Endothelial cell of umbilical vein (primary cell): ENCODE measurements around the gene CLSTN2. TPM values are rescaled to one million over a fixed set of nuclear protein-coding genes. Genes with fewer than 3 reads are reported as not detected.

ENCODE experiments used
- BruUV-seq: library from RNA; stranded (reverse); fragments of 400-500 nt; replicated peaks from 2 replicates; lab custom pipeline; 2021; lab: Mats Ljungman, UMichigan
- CTCF ChIA-PET: fragments of 300-600, 350-600 bp; sonication (Branson Sonifier 250); formaldehyde crosslinking; loops from one replicate; lab custom pipeline; 2021; ENCODE audit warnings: antibody characterized with exemption, inconsistent platforms; lab: Charles Lee
- POLR2A ChIA-PET: fragments of 300-600, 350-600 bp; sonication (Branson Sonifier 250); formaldehyde crosslinking; loops from one replicate; lab custom pipeline; 2021; ENCODE audit warnings: antibody characterized with exemption, inconsistent platforms; lab: Charles Lee
- DNase-seq: peaks from one replicate; pipeline ENCODE4 v3.0.0-alpha.2; 2011; ENCODE audit warnings: low read depth, low spot score
- FAIRE-seq: peaks from 2 replicates; lab custom pipeline; 2011; peaks lifted over from hg19 to GRCh38; lab: Jason Lieb, UNC
- H2AFZ ChIP-seq: 2 replicates; pipeline ENCODE4 v1.6.0; 2012; ENCODE audit warnings: low read depth, low read length, control low read depth, inconsistent platforms
- H3K27ac ChIP-seq: 2 replicates; pipeline ENCODE4 v1.5.1; 2011; ENCODE audit warnings: low read depth, mild to moderate bottlenecking, control low read depth, low read length, moderate library complexity; ENCODE audit not compliant: insufficient read depth
- H3K27me3 ChIP-seq, 2 experiments: 2 replicates each; pipeline versions ENCODE4 v1.6.0 to v1.6.1; 2011; ENCODE audit warnings: low read length in 2 of 2, mixed read lengths in 1 of 2; ENCODE audit not compliant: control insufficient read depth in 2 of 2, insufficient read depth in 2 of 2
- H3K36me3 ChIP-seq, 2 experiments: 2 replicates in 1 of 2; 3 replicates in 1 of 2; pipeline ENCODE4 v1.5.1; 2011; ENCODE audit warnings: low read length in 2 of 2, mild to moderate bottlenecking in 1 of 2, moderate library complexity in 1 of 2; ENCODE audit not compliant: control insufficient read depth in 2 of 2, insufficient read depth in 2 of 2; ENCODE audit errors: extremely low read depth in 1 of 2
- H3K4me1 ChIP-seq: 3 replicates; pipeline ENCODE4 v1.5.1; 2011; ENCODE audit warnings: mild to moderate bottlenecking, low read length; ENCODE audit not compliant: control insufficient read depth, insufficient read depth; ENCODE audit errors: extremely low read depth
- H3K4me2 ChIP-seq: 2 replicates; pipeline ENCODE4 v1.6.1; 2011; ENCODE audit warnings: low read length, control low read depth, mixed read lengths; ENCODE audit not compliant: insufficient read depth
- H3K4me3 ChIP-seq, 3 experiments: fragments of 200-600 bp in 1 of 3; sonication (generic), shearing (Covaris generic) in 1 of 3; replicated peaks in 1 of 3; 2 replicates each; pipeline ENCODE4 v1.5.1; 2011 to 2016; ENCODE audit warnings: control low read depth in 3 of 3, low read length in 3 of 3, mild to moderate bottlenecking in 2 of 3, inconsistent platforms in 1 of 3, low read depth in 1 of 3, moderate library complexity in 1 of 3; ENCODE audit not compliant: insufficient read depth in 1 of 3
- H3K79me2 ChIP-seq: 2 replicates; pipeline ENCODE4 v1.6.0; 2012; ENCODE audit warnings: low read length, inconsistent platforms; ENCODE audit not compliant: control insufficient read depth, insufficient read depth
- H3K9ac ChIP-seq: replicated peaks from 2 replicates; pipeline ENCODE3; 2011; ENCODE audit warnings: low read length, control low read depth; ENCODE audit not compliant: insufficient read depth; ENCODE audit errors: extremely low read depth
- H3K9me1 ChIP-seq: replicated peaks from 3 replicates; pipeline ENCODE4 v1.6.0; 2011; ENCODE audit warnings: mild to moderate bottlenecking, low read length; ENCODE audit not compliant: control insufficient read depth, insufficient read depth; ENCODE audit errors: extremely low read depth
- H3K9me3 ChIP-seq: replicated peaks from 2 replicates; pipeline ENCODE4 v1.5.1; 2012; ENCODE audit warnings: low read length, inconsistent platforms; ENCODE audit not compliant: control insufficient read depth, insufficient read depth
- H4K20me1 ChIP-seq: replicated peaks from 2 replicates; pipeline ENCODE3; 2011; ENCODE audit warnings: mild to moderate bottlenecking, low read length; ENCODE audit not compliant: control insufficient read depth, insufficient read depth; ENCODE audit errors: extremely low read depth
- CTCF ChIP-seq, 2 donors: IDR thresholded peaks; 1 replicate in 1 of 2; 2 replicates in 1 of 2; pipeline ENCODE4 v1.5.1; 2011; ENCODE audit warnings: low read length in 2 of 2, mild to moderate bottlenecking in 2 of 2, moderate library complexity in 2 of 2, control low read depth in 1 of 2, inconsistent platforms in 1 of 2, low read depth in 1 of 2; ENCODE audit not compliant: insufficient read depth in 1 of 2; ENCODE audit errors: extremely low read depth in 1 of 2
- GATA2 ChIP-seq: IDR thresholded peaks from 2 replicates; pipeline ENCODE4 v1.7.0; 2011; ENCODE audit warnings: low read depth, mild to moderate bottlenecking, moderate library complexity, mixed read lengths, low read length; ENCODE audit not compliant: insufficient read length, insufficient read depth
- POLR2AphosphoS5 ChIP-seq: IDR thresholded peaks from 2 replicates; pipeline ENCODE4 v1.6.1; 2012; ENCODE audit warnings: low read depth, mild to moderate bottlenecking, control low read depth, low read length, moderate library complexity; ENCODE audit not compliant: insufficient read depth
- dilution Hi-C: fragments of 300-500 bp; cut with MboI; formaldehyde crosslinking; loops from one replicate; pipeline ENCODE4 v1.15.0; 2019; ENCODE audit warnings: low sequenced_read_pairs; ENCODE audit not compliant: extremely low pct_ligation_motif_present
- intact Hi-C: fragments of 100-400 bp; cut with micrococcal nuclease; formaldehyde crosslinking; loops from one replicate; pipeline ENCODE4 v1.10.0; 2022
- polyA plus RNA-seq, 4 experiments: library from polyadenylated mRNA; depleted of rRNA in 3 of 4; stranded (reverse) in 3 of 4; unstranded in 1 of 4; fragments of >200 nt; gene quantifications; 2 replicates each; pipeline versions ENCODE4 v1.2.1 to v1.2.3, GENCODE V29; 2011 to 2012; ENCODE audit warnings: missing spikeins in 1 of 4
- total RNA-seq: library from RNA; stranded (reverse); gene quantifications from 2 replicates; pipeline ENCODE4 v1.2.3, GENCODE V29; 2021

Gene CLSTN2
- total and polyA plus RNA-seq, 2 donors (not counting 3 experiments of a cell fraction or from before 2014, with no cell fraction given): 0.26 to 0.38 TPM

DNA sequence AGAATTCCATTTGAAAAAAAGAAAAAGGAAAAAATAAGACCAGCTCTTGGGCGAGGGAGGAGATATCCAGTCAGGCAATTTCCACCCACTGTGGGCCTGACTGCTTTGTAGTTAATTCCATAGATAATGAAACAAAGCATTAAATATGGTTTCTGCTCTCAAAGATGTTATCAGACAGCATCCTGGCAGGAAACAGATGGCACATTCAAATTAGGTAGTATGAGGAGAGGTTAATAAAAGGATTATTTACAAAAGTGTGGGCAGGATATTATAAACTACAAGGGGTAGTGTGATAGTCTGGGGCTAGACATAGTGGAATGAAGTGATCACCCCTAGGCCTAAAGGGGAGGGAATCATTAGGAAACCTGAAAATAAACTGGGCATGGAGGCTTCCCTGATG lies 193.2 kb downstream of the CLSTN2 start:
- intact Hi-C loops: loop anchor here (1.0 kb wide), 1 partner anchor 735 kb away; no protein-coding TSS in a partner anchor

GRCh38 chr3:140128631-140129030 lies 193.6 kb downstream of the CLSTN2 start:
- ChIA-PET CTCF (no interaction called here), POLR2A (no interaction called here)
- no TSS peak for BruUV-seq
- no peaks in the 10 kb centered on the region for H3K27me3 ChIP-seq
- DNase-seq (peak; percentile 19), FAIRE-seq (no peak)
- dilution Hi-C loops: no loop called here
- H3K4me3 ChIP-seq: no peak overlapping the region
- H3K79me2 ChIP-seq: no peaks in the 10 kb centered on the region
- TF ChIP-seq POLR2AphosphoS5 (no peak), CTCF (IDR thresholded peaks at IDR 0.05; ENCODE audit: extremely low read depth in 1 of 2, insufficient read depth in 1 of 2, low read depth in 1 of 2, low read length in 2 of 2) (peak; percentile 21 to 44)
- no peak overlapping the region for H3K27ac ChIP-seq
- no peaks in the 10 kb centered on the region for H3K9me3 ChIP-seq
- H3K4me1 ChIP-seq: no peaks in the 10 kb centered on the region
- intact Hi-C loops: loop anchor here (1.0 kb wide), 1 partner anchor 735 kb away; no protein-coding TSS in a partner anchor
- no peak overlapping the region for H3K4me2 ChIP-seq
- no peaks in the 10 kb centered on the region for H3K9me1 ChIP-seq
- no peak overlapping the region for H3K9ac ChIP-seq
- no peak overlapping the region for H2AFZ ChIP-seq
- H4K20me1 ChIP-seq: no peaks in the 10 kb centered on the region
- H3K36me3 ChIP-seq: no peaks in the 10 kb centered on the region

More for the DNA sequence above, 193.2 kb downstream of the CLSTN2 start:
- H3K27me3 ChIP-seq: no peaks in the 10 kb centered on the region
- H3K9ac ChIP-seq: no peak overlapping the region
- H3K36me3 ChIP-seq: no peaks in the 10 kb centered on the region
- no peak for FAIRE-seq
- H3K4me3 ChIP-seq: no peak overlapping the region
- no peaks in the 10 kb centered on the region for H3K79me2 ChIP-seq
- TF ChIP-seq GATA2: no peak
- H4K20me1 ChIP-seq: no peaks in the 10 kb centered on the region
- dilution Hi-C loops: no loop called here
- DNase-seq: peak; percentile 47
- POLR2A ChIA-PET: no interaction called here
- CTCF ChIA-PET: no interaction called here
- no peak overlapping the region for H3K27ac ChIP-seq
- no peaks in the 10 kb centered on the region for H3K9me1 ChIP-seq
- no TSS peak for BruUV-seq
- H2AFZ ChIP-seq: no peak overlapping the region
- no peaks in the 10 kb centered on the region for H3K9me3 ChIP-seq
- no peak overlapping the region for H3K4me2 ChIP-seq
- no peaks in the 10 kb centered on the region for H3K4me1 ChIP-seq
